ENCODE measurements around the gene IFNG.
"Not testable (repeated sequence)": the region's sequence is repeated elsewhere in the genome, so short reads cannot be mapped to it uniquely, and the experiment has no call there.

IFNG gene

GRCh38 chr12:68159681-68160304, at the start of gene IFNG:
Gene IFNG (minus strand): TSS chr12:68159740. CDS start chr12:68159615, 125 bp downstream.
- no peak for TF ChIP-seq CTCF (IDR thresholded peaks at IDR 0.05; ENCODE audit: low read depth, low read length)
- DNase-seq (ENCODE audit: extremely low read depth, low read depth): no peak

DNA sequence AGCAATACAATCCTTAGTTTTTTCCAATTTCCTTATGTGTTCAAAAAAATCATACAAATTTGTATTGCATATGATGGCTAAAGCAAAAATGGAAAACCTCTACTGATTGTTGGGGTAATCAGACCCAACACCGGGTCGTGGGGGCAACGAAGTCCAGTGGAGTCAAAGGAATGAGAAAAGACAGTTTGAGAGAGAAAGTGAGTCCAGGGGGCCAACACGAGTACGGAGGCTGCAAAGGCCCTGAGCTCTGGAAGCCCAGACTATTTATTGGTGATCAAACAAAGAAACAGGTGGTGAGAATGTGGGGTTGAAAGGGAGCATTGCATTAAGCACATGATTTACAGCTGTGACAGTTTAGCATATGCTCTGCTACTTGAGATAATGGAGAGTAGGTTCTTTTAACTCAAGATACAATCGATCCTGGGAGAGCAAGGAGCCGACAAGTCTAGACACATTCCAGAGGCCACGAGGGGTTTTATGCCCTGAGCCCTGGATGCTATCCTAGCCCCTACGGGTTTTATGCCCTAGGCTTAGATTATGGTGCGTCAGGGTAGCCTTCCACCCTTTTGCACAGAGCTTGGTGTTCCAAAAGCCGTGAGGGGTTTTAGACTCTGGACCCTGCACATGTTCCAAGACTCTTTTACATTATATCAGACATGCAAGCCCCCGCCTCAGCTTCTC, 49.6 kb upstream of the IFNG start:
- DNase-seq (ENCODE audit: extremely low read depth, low read depth): not testable (repeated sequence)

DNA sequence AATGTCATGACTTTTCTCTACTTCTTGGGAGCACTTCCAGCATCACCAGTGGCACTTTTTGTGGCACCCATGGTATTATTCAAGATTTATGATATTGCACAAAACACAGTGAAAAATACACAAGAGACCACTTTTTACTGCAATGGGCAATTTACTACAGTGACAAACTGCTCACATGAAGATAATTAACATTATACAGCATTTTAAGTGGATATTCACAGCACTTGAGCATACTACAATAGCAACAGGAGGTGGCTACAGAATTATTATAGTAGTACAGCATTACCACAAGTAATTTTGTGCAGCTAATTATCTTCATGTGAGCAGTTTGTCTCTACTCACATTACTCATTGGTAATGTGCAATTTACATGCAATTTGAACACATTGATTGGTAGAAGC, 47.7 kb upstream of the IFNG start:
- DNase-seq (ENCODE audit: extremely low read depth, low read depth): no peak
- TF ChIP-seq CTCF (IDR thresholded peaks at IDR 0.05; ENCODE audit: low read depth, low read length): no peak

DNA sequence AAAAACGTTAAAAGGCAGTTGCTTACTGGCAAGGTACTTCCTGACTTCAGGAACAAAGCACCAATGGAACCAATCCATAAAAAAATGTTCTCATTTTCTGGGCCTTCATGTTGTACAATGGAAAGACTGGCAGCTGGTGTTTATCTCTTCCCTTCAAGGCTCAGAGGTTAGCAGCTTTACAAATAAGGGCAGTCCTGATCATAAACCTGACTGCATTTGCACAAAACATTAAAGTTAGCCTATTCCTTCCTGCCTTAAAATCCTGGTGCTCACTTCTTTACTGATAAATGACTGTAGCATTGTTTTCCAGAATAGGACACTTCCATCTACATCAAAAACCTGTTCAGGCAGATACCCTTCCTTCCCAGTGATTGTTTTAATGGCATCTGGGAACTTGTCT, 46.9 kb upstream of the IFNG start:
- no peak for DNase-seq (ENCODE audit: extremely low read depth, low read depth)
- TF ChIP-seq CTCF (IDR thresholded peaks at IDR 0.05; ENCODE audit: low read depth, low read length): no peak

DNA sequence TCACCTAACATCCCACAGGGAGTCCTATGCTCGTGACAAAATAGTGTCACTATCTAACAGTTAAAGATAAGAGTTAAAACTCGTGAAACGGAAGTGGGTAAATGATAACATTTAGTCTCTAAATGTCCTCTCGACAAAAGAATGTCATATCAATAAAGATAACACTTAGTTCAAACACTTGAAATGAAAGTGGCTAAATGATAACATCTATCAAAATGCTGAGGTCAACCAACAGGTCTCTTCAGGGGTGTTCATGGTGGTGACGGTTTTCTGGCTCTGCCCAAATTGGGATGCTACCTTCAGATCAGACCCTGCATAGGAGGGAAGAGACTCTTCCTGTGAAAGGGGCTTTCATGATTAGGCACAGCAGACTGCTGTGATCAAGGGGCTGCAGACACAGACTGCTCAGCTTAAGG, 43.9 kb upstream of the IFNG start:
- DNase-seq (ENCODE audit: extremely low read depth, low read depth): no peak
- TF ChIP-seq CTCF (IDR thresholded peaks at IDR 0.05; ENCODE audit: low read depth, low read length): no peak

- TF ChIP-seq CTCF (IDR thresholded peaks at IDR 0.05; ENCODE audit: low read depth, low read length): no peak
- no peak for DNase-seq (ENCODE audit: extremely low read depth, low read depth)
Observed at GRCh38 chr12:68200854-68201253, 41.3 kb upstream of the IFNG start.

DNA sequence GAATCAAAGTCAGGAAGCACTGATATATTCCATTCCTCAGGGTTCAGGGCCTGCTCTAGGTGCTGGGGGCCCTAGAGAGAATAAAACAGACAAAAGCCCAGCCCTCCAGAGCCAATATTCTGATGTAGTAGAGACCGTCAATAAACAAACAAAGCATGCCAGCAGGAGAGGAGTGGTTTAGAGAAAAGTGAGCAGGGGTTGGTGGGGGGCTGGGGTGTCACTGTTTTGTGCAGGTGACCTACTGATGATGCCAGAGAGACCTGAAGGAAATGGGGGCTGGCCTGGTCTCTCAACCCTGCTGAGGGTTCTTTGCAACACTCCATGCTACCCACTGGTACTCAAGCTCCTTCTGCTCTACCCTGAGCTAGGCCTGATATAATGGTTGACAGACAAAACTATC, 39.6 kb upstream of the IFNG start:
- no peak for DNase-seq (ENCODE audit: extremely low read depth, low read depth)
- TF ChIP-seq CTCF (IDR thresholded peaks at IDR 0.05; ENCODE audit: low read depth, low read length): no peak

All from AG09319 (cell line).